GM12878 (cell line): ENCODE measurements around the gene WWOX. TPM values are rescaled to one million over a fixed set of nuclear protein-coding genes. Genes with fewer than 3 reads are reported as not detected.

Experiments used
- ATAC-seq: fragments of 200-7000 bp; cut with Tn5 transposase; 3 replicates; pipeline ENCODE4 v1.9.1; 2020; ENCODE audit warnings: mild to moderate bottlenecking, moderate library complexity
- BruUV-seq: library from RNA; stranded (reverse); fragments of 400-500 nt; replicated peaks from 2 replicates; lab custom pipeline; 2021; lab: Mats Ljungman, UMichigan
- CTCF ChIA-PET: fragments of 300-600 bp; sonication (Branson Sonifier 250); formaldehyde crosslinking; extraction: SDS; loops from one replicate; lab custom pipeline; 2021; ENCODE audit warnings: inconsistent platforms; lab: Yijun Ruan, JAX
- POLR2A ChIA-PET: fragments of 350-600 bp; formaldehyde crosslinking; extraction: SDS; loops from one replicate; lab custom pipeline; 2021; ENCODE audit warnings: inconsistent platforms; lab: Charles Lee
- RAD21 ChIA-PET: fragments of 300-600 bp; sonication (Branson Sonifier 250); formaldehyde crosslinking; loops from one replicate; lab custom pipeline; 2023; ENCODE audit warnings: antibody characterized with exemption; ENCODE audit not compliant: unreplicated experiment; lab: Charles Lee
- SMC1A ChIA-PET: fragments of 300-600 bp; sonication (Branson Sonifier 250); formaldehyde crosslinking; loops from one replicate; lab custom pipeline; 2023; ENCODE audit not compliant: unreplicated experiment, uncharacterized antibody; lab: Charles Lee
- DNase-seq: peaks from one replicate; pipeline ENCODE4 v3.0.0-alpha.2; 2011; ENCODE audit warnings: low read depth, low spot score
- FAIRE-seq: peaks from 3 replicates; lab custom pipeline; 2011; peaks lifted over from hg19 to GRCh38; lab: Jason Lieb, UNC
- H2AFZ ChIP-seq: 2 replicates; pipeline ENCODE4 v1.6.0; 2011; ENCODE audit warnings: low read depth, low read length, control low read depth; ENCODE audit not compliant: control insufficient read depth
- H3K27ac ChIP-seq: 2 replicates; pipeline ENCODE4 v1.5.1; 2011; ENCODE audit warnings: control low read depth; ENCODE audit not compliant: control insufficient read depth, insufficient read depth
- H3K27me3 ChIP-seq, 2 experiments: replicated peaks in 1 of 2; 2 replicates each; pipeline versions ENCODE4 v1.6.0 to v1.6.1; 2011; ENCODE audit warnings: low read length in 1 of 2; ENCODE audit not compliant: control insufficient read depth in 2 of 2, insufficient read depth in 2 of 2
- H3K36me3 ChIP-seq, 2 experiments: 2 replicates each; pipeline ENCODE4 v1.5.1; 2011; ENCODE audit warnings: low read length in 1 of 2; ENCODE audit not compliant: control insufficient read depth in 2 of 2, insufficient read depth in 2 of 2
- H3K4me1 ChIP-seq: 2 replicates; pipeline ENCODE4 v1.6.1; 2011; ENCODE audit warnings: mild to moderate bottlenecking, low read length, moderate library complexity, mixed read lengths; ENCODE audit not compliant: control insufficient read depth, insufficient read depth
- H3K4me2 ChIP-seq: 2 replicates; pipeline ENCODE4 v1.6.0; 2011; ENCODE audit warnings: control low read depth; ENCODE audit not compliant: control insufficient read depth, insufficient read depth
- H3K4me3 ChIP-seq: fragments of 200-600 bp; sonication (generic); 2 replicates; pipeline ENCODE4 v1.5.1; 2016
- H3K79me2 ChIP-seq: 2 replicates; pipeline ENCODE4 v1.6.0; 2011; ENCODE audit warnings: low read length; ENCODE audit not compliant: control insufficient read depth, insufficient read depth
- H3K9ac ChIP-seq: 2 replicates; pipeline ENCODE4 v1.8.0; 2011; ENCODE audit warnings: low read length, control low read depth, mixed read lengths; ENCODE audit not compliant: control insufficient read depth, insufficient read depth
- H3K9me3 ChIP-seq: replicated peaks from 3 replicates; pipeline ENCODE4 v1.5.1; 2011; ENCODE audit warnings: mild to moderate bottlenecking, low read length; ENCODE audit not compliant: control insufficient read depth, insufficient read depth
- H4K20me1 ChIP-seq: 2 replicates; pipeline ENCODE4 v1.6.0; 2011; ENCODE audit not compliant: control insufficient read depth, insufficient read depth
- BACH1 ChIP-seq: fragments of 450-650 bp; IDR thresholded peaks from 2 replicates; pipeline ENCODE4 v1.6.1; 2017; ENCODE audit warnings: mild to moderate bottlenecking, borderline replicate concordance
- BHLHE40 ChIP-seq, 2 experiments: fragments of 450-650 bp in 1 of 2; IDR thresholded peaks; 2 replicates each; pipeline ENCODE4 v1.6.1; 2011 to 2017; ENCODE audit warnings: low read depth in 2 of 2, borderline replicate concordance in 1 of 2, improper control_type of control experiment in 1 of 2, low read length in 1 of 2, mild to moderate bottlenecking in 1 of 2
- CHD1 ChIP-seq: IDR thresholded peaks from 2 replicates; pipeline ENCODE4 v1.6.1; 2012; ENCODE audit warnings: low read depth, low read length, improper control_type of control experiment
- CHD4 ChIP-seq: fragments of 200-600 bp; sonication (generic); IDR thresholded peaks from 2 replicates; pipeline ENCODE4 v1.6.1; 2016; ENCODE audit warnings: mild to moderate bottlenecking
- JUND ChIP-seq: IDR thresholded peaks from 2 replicates; pipeline ENCODE4 v1.6.1; 2012; ENCODE audit warnings: low read depth, mild to moderate bottlenecking, low read length, improper control_type of control experiment, moderate library complexity
- KAT2A ChIP-seq: conservative IDR thresholded peaks from 2 replicates; pipeline ENCODE4 v1.6.1; 2011; ENCODE audit warnings: low read depth, low read length; ENCODE audit not compliant: control insufficient read depth
- MEF2A ChIP-seq: IDR thresholded peaks from 2 replicates; pipeline ENCODE4 v1.6.1; 2011; ENCODE audit warnings: low read depth, mild to moderate bottlenecking, low read length, moderate library complexity; ENCODE audit not compliant: insufficient read depth
- MTA2 ChIP-seq: fragments of 450-650 bp; IDR thresholded peaks from 2 replicates; pipeline ENCODE4 v1.6.1; 2016; ENCODE audit warnings: low read depth, mild to moderate bottlenecking, moderate library complexity
- NFYA ChIP-seq: IDR thresholded peaks from 2 replicates; pipeline ENCODE4 v1.6.1; 2011; ENCODE audit warnings: low read depth, mild to moderate bottlenecking, low read length, improper control_type of control experiment, borderline replicate concordance
- NRF1 ChIP-seq: conservative IDR thresholded peaks from 2 replicates; pipeline ENCODE4 v1.6.1; 2011; ENCODE audit warnings: mild to moderate bottlenecking, low read depth, low read length, improper control_type of control experiment
- POU2F2 ChIP-seq: IDR thresholded peaks from 3 replicates; pipeline ENCODE4 v1.6.1; 2011; ENCODE audit warnings: low read depth, mild to moderate bottlenecking, low read length, borderline replicate concordance
- RBBP5 ChIP-seq: fragments of 200-600 bp; sonication (generic); conservative IDR thresholded peaks from 2 replicates; pipeline ENCODE4 v1.6.1; 2016
- RFX5 ChIP-seq: IDR thresholded peaks from 2 replicates; pipeline ENCODE4 v1.6.1; 2011; ENCODE audit warnings: low read depth, low read length, improper control_type of control experiment
- ZBED1 ChIP-seq: IDR thresholded peaks from 2 replicates; pipeline ENCODE4 v1.6.1; 2016; ENCODE audit warnings: borderline replicate concordance
- ZNF217 ChIP-seq: fragments of 450-650 bp; IDR thresholded peaks from 2 replicates; pipeline ENCODE4 v1.6.1; 2017; ENCODE audit warnings: antibody characterized with exemption, mild to moderate bottlenecking
- ZNF24 ChIP-seq: fragments of 450-650 bp; IDR thresholded peaks from 2 replicates; pipeline ENCODE4 v1.6.1; 2017; ENCODE audit warnings: antibody characterized with exemption, mild to moderate bottlenecking
- ZNF274 ChIP-seq: IDR thresholded peaks from one replicate; pipeline ENCODE4 v1.8.0; 2011; ENCODE audit not compliant: insufficient read length, insufficient read depth
- ZNF622 ChIP-seq: fragments of 450-650 bp; IDR thresholded peaks from 2 replicates; pipeline ENCODE4 v1.6.1; 2017; ENCODE audit warnings: mild to moderate bottlenecking, inconsistent platforms
- WGBS: methylation state at CpG from one replicate; pipeline ENCODE4 v1.1.6; 2016; ENCODE audit warnings: low lambda C conversion rate; ENCODE audit not compliant: insufficient replicate concordance, insufficient coverage; ENCODE audit errors: missing lambda C conversion rate; 5-methylcytosine and 5-hydroxymethylcytosine counted together
- in situ Hi-C: fragments of 300-500 bp; cut with MboI; formaldehyde crosslinking; loops from 9 replicates; pipeline ENCODE4 v1.14.3; 2018; ENCODE audit warnings: mixed read lengths
- intact Hi-C: fragments of 100-400 bp; cut with micrococcal nuclease; formaldehyde crosslinking; loops from one replicate; pipeline ENCODE4 v1.14.2; 2022; ENCODE audit not compliant: unreplicated experiment
- polyA plus RNA-seq, 11 experiments: library from polyadenylated mRNA; depleted of rRNA in 4 of 11; unstranded in 6 of 11; stranded (reverse) in 5 of 11; fragments of >200 nt; fragmentation: Nextera tagmentation in 4 of 11; fragmentation: Illumina TruSeq in 1 of 11; extraction: Ambion mirVana in 4 of 11; extraction: Trizol in 1 of 11; gene quantifications; 1 replicate in 1 of 11; 2 replicates in 10 of 11; pipeline versions ENCODE4 v1.2.1 to v1.2.3, GENCODE V29; 2011 to 2016; ENCODE audit warnings: inconsistent platforms in 2 of 11, missing spikeins in 2 of 11, low read depth in 1 of 11
- total RNA-seq, 4 experiments: library from RNA; depleted of rRNA in 3 of 4; stranded (reverse); fragments of >200 nt in 3 of 4; fragmentation: Illumina TruSeq in 1 of 4; extraction: Trizol in 1 of 4; gene quantifications; 2 replicates each; pipeline versions ENCODE4 v1.2.1 to v1.2.3, GENCODE V29; 2013 to 2021
- TF ChIP-seq, protein P1 (sequence below): IDR thresholded peaks from 2 replicates; pipeline ENCODE4 v1.6.1; 2012; ENCODE audit warnings: low read depth, low read length, improper control_type of control experiment

Gene WWOX
- total and polyA plus RNA-seq, 10 of the 15 experiments (the other 5 are each of a cell fraction or from before 2014, with no cell fraction given): 2.8 to 24.4 (median 17.8) TPM

DNA sequence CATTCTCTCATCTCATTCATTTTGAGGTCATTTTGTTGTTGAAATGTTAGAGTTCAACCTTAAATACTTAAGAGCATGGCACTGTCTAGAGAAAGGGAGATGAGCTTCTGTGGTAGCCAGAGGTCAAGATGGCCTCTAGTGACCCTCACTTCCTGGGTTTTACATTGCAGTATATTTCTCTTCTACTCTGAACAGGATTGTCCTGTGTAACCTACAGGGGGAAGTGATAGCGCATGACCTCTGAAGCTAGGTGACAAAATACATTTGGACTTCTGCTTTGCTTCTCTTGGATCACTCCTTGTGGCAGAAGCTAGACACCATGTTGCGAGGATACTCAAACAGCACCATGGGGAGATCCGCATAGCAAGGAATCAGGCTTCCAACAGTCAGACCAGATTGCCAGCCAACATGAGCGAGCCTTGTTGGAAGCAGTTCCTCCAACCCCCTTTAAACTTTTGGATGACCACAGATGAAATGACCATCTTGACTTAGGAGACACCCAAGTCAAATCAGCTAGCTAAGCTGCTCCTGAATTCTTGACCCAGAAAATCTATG lies 752.7 kb downstream of the WWOX start:
- H2AFZ ChIP-seq: no peak overlapping the region
- no peaks in the 10 kb centered on the region for H3K9me3 ChIP-seq
- ChIA-PET RAD21 (no interaction called here), SMC1A (no interaction called here), CTCF (no interaction called here), POLR2A (no interaction called here)
- H3K36me3 ChIP-seq: no peaks in the 10 kb centered on the region
- no peaks in the 10 kb centered on the region for H4K20me1 ChIP-seq
- H3K27me3 ChIP-seq: no peaks in the 10 kb centered on the region
- ATAC-seq (no peak), FAIRE-seq (no peak), DNase-seq (no peak)
- H3K27ac ChIP-seq: no peak overlapping the region
- WGBS: 60% methylated on average over 4 of the region's 4 CpGs
- intact Hi-C loops: no loop called here
- BruUV-seq: no TSS peak
- no peaks in the 10 kb centered on the region for H3K79me2 ChIP-seq
- in situ Hi-C loops: no loop called here
- H3K4me1 ChIP-seq: no peaks in the 10 kb centered on the region
- no peak overlapping the region for H3K4me3 ChIP-seq
- H3K9ac ChIP-seq: no peak overlapping the region
- no peak overlapping the region for H3K4me2 ChIP-seq
- TF ChIP-seq RBBP5 (no peak), ZNF217 (no peak), MTA2 (no peak), POU2F2 (no peak), MEF2A (no peak), ZNF622 (no peak), BACH1 (no peak), ZNF24 (no peak), JUND (no peak), NRF1 (no peak), CHD4 (no peak), CHD1 (no peak), RFX5 (no peak), NFYA (no peak), BHLHE40 (IDR thresholded peaks at IDR 0.05; ENCODE audit: borderline replicate concordance in 1 of 2, low read depth in 2 of 2, low read length in 1 of 2) (no peak), ZBED1 (no peak), KAT2A (no peak), ZNF274 (no peak)
- TF ChIP-seq, protein P1, sequence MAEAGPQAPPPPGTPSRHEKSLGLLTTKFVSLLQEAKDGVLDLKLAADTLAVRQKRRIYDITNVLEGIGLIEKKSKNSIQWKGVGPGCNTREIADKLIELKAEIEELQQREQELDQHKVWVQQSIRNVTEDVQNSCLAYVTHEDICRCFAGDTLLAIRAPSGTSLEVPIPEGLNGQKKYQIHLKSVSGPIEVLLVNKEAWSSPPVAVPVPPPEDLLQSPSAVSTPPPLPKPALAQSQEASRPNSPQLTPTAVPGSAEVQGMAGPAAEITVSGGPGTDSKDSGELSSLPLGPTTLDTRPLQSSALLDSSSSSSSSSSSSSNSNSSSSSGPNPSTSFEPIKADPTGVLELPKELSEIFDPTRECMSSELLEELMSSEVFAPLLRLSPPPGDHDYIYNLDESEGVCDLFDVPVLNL: no peak
